Loucy (cell line): ENCODE results near the gene MAP1B.
A peak's percentile ranks its signal among the peaks of the same experiment; 100 is the strongest.

ENCODE experiments used
- CTCF ChIP-seq: fragments of 200-600 bp; sonication (generic); conservative IDR thresholded peaks from 2 replicates; pipeline ENCODE4 v1.5.1; 2014; ENCODE audit warnings: mild to moderate bottlenecking, antibody characterized with exemption, low read length
- EZH2phosphoT487 ChIP-seq: fragments of 200-600 bp; IDR thresholded peaks from 2 replicates; pipeline ENCODE4 v1.6.1; 2018; ENCODE audit warnings: antibody characterized with exemption, mild to moderate bottlenecking, moderate library complexity, borderline replicate concordance

GRCh38 chr5:72079288-72079687, 28.0 kb upstream of the MAP1B start:
- TF ChIP-seq CTCF (peak; percentile 25; the same call in 1 of the 2 replicates), EZH2phosphoT487 (no peak)
